ENCODE results near the gene KIF4B.

- TF ChIP-seq CTCF (IDR thresholded peaks at IDR 0.05), result no peak
- no peak for TF ChIP-seq POLR2A (IDR thresholded peaks at IDR 0.05)
Observed at GRCh38 chr5:155053501-155053900, 39.9 kb downstream of the KIF4B start.
